Peyer's patch (tissue), 4 donors: ENCODE data around the gene PLAC1.

Source experiments
- CTCF ChIP-seq, 6 experiments: fragments of 450-650 bp in 4 of 6; fragments of 200-600 bp in 2 of 6; sonication (generic) in 1 of 6; IDR thresholded peaks; one replicate each; pipeline ENCODE4 v1.5.1; 2017 to 2019; ENCODE audit warnings: antibody characterized with exemption in 6 of 6, mild to moderate bottlenecking in 3 of 6, moderate library complexity in 1 of 6
- POLR2A ChIP-seq, 2 donors: fragments of 450-650 bp; IDR thresholded peaks; one replicate each; pipeline ENCODE4 v1.5.1; 2017; ENCODE audit warnings: antibody characterized with exemption in 2 of 2, mild to moderate bottlenecking in 2 of 2, moderate library complexity in 2 of 2

GRCh38 chrX:134554291-134554690 lies 104.0 kb downstream of the PLAC1 start:
- TF ChIP-seq CTCF (IDR thresholded peaks at IDR 0.05), result no peak
- no peak for TF ChIP-seq POLR2A (IDR thresholded peaks at IDR 0.05)
